Ovary (tissue), 9 donors: ENCODE data around the gene TSC2. TPM values are rescaled to one million over a fixed set of nuclear protein-coding genes. Genes with fewer than 3 reads are reported as not detected.

Experiments used
- DNase-seq, 5 donors: peaks; one replicate each; pipeline ENCODE4 v3.0.0-alpha.2; 2019 to 2020
- H3K27ac ChIP-seq, 2 donors: fragments of 200-600 bp; one replicate each; pipeline versions ENCODE4 v1.5.1 to v1.8.0; 2019 to 2022
- H3K27me3 ChIP-seq: fragments of 200-600 bp; one replicate; pipeline ENCODE4 v1.8.0; 2022
- H3K36me3 ChIP-seq: fragments of 200-600 bp; sonication (generic); one replicate; pipeline ENCODE4 v1.5.1; 2019
- H3K4me1 ChIP-seq: one replicate; pipeline ENCODE4 v1.8.1; 2013; ENCODE audit warnings: mild to moderate bottlenecking, moderate library complexity; ENCODE audit not compliant: insufficient read depth
- H3K4me3 ChIP-seq: fragments of 200-600 bp; sonication (generic); one replicate; pipeline ENCODE4 v1.5.1; 2017
- H3K9me3 ChIP-seq, 2 donors: fragments of 200-600 bp in 1 of 2; sonication (generic) in 1 of 2; one replicate each; pipeline versions ENCODE4 v1.5.1 to v1.8.1; 2013 to 2019; ENCODE audit warnings: mild to moderate bottlenecking in 1 of 2, moderate library complexity in 1 of 2
- CTCF ChIP-seq, 3 donors: fragments of 450-650 bp in 2 of 3; fragments of 200-600 bp in 1 of 3; IDR thresholded peaks; one replicate each; pipeline versions ENCODE4 v1.5.1 to v1.8.0; 2016 to 2022; ENCODE audit warnings: antibody characterized with exemption in 3 of 3, mild to moderate bottlenecking in 1 of 3
- EP300 ChIP-seq: sonication (generic); formaldehyde crosslinking; IDR thresholded peaks from one replicate; pipeline ENCODE4 v1.6.1; 2017; ENCODE audit warnings: antibody characterized with exemption
- POLR2A ChIP-seq: fragments of 450-650 bp; IDR thresholded peaks from one replicate; pipeline ENCODE4 v1.6.1; 2017; ENCODE audit warnings: antibody characterized with exemption, mild to moderate bottlenecking, moderate library complexity
- WGBS, 3 donors: extraction: QIAGEN DNeasy Blood & Tissue Kit in 1 of 3; methylation state at CpG; one replicate each; pipeline versions ENCODE4 v1.1.5 to v1.1.7; 2013 to 2017; 5-methylcytosine and 5-hydroxymethylcytosine counted together
- intact Hi-C, 4 donors: fragments of 100-400 bp; cut with DNase I; formaldehyde crosslinking; loops; one replicate each; pipeline versions ENCODE4 v1.11.0 to v1.15.1; 2022 to 2023
- polyA plus RNA-seq, 2 donors: library from polyadenylated mRNA; stranded (reverse); fragments of 200-250 nt in 1 of 2; fragments of 350-450 nt in 1 of 2; fragmentation: Illumina TruSeq in 1 of 2; extraction: RNeasy Lipid Tissue Mini Kit (QIAGEN cat#74804) in 1 of 2; gene quantifications; one replicate each; pipeline ENCODE4 v1.2.3, GENCODE V29; 2013 to 2014
- total RNA-seq, 7 donors: library from RNA; depleted of rRNA in 2 of 7; stranded (reverse); fragments of >200 nt in 2 of 7; fragmentation: NEBNext Ultra II Directional in 3 of 7; extraction: Animal tissue kit (Norgen Biotek cat#: 25700) in 3 of 7; gene quantifications; one replicate each; pipeline versions ENCODE4 v1.1.0 to v1.2.4, GENCODE V29; 2016 to 2023
- donor health status: DM: no; HTN: no; CAD: no; lungs with moderate emphysema.
- donor health status: DM: no; HTN: no; CAD: no.
- donor health status: Bipolar disorder and iron deficiency.
- donor health status: DM: yes; HTN: yes; CAD: no.
- donor health status: DM: no; HTN: no; CAD: no.
- donor health status: DM: yes; HTN: yes; CAD: no.

TSC2 gene
- total and polyA plus RNA-seq, 9 donors: 47.0 to 150 (median 96.0) TPM

- Histone ChIP-seq H3K36me3 (no peaks in the 10 kb centered on the region), H3K27ac (no peak overlapping the region)
- WGBS, 3 donors: 67 to 71% (median 69%) methylated on average over 14 to 15 of the region's 15 CpGs
These were observed 8.3 kb downstream of the TSC2 start for GRCh38 chr16:2056077-2056476.

GRCh38 chr16:2056681-2057407 is 9.1 kb downstream of the TSC2 start:
- Histone ChIP-seq H3K27me3 (no peaks in the 10 kb centered on the region), H3K4me1 (no peaks in the 10 kb centered on the region), H3K9me3 (no peaks in the 10 kb centered on the region), H3K4me3 (no peak overlapping the region), H3K27ac (no peak overlapping the region), H3K36me3 (no peaks in the 10 kb centered on the region)
- WGBS, 3 donors: 82 to 89% (median 88%) methylated on average over 18 to 19 of the region's 19 CpGs
- intact Hi-C loops: no loop called here
- TF ChIP-seq EP300 (no peak), CTCF (IDR thresholded peaks at IDR 0.05) (no peak), POLR2A (no peak)
- no peak for DNase-seq

More at GRCh38 chr16:2056077-2056476, 8.3 kb downstream of the TSC2 start:
- Histone ChIP-seq H3K9me3 (no peaks in the 10 kb centered on the region), H3K27me3 (no peaks in the 10 kb centered on the region), H3K4me1 (no peaks in the 10 kb centered on the region), H3K4me3 (no peak overlapping the region)
- TF ChIP-seq CTCF (IDR thresholded peaks at IDR 0.05): no peak
- TF ChIP-seq EP300: no peak
- TF ChIP-seq POLR2A: no peak
- intact Hi-C loops: no loop called here
- no peak for DNase-seq

GRCh38 chr16:2057438-2057837 is 9.7 kb downstream of the TSC2 start:
- Histone ChIP-seq H3K27me3 (no peaks in the 10 kb centered on the region), H3K4me1 (no peaks in the 10 kb centered on the region), H3K9me3 (no peaks in the 10 kb centered on the region), H3K4me3 (no peak overlapping the region), H3K36me3 (no peaks in the 10 kb centered on the region), H3K27ac (no peak overlapping the region)
- 82 to 90% (median 90%) methylated on average over 8 to 10 of the region's 10 CpGs for WGBS, 3 donors
- intact Hi-C loops: no loop called here
- DNase-seq: no peak
- TF ChIP-seq EP300: no peak

- no peak for DNase-seq
- intact Hi-C loops: no loop called here
- Histone ChIP-seq H3K36me3 (no peaks in the 10 kb centered on the region), H3K27ac (no peak overlapping the region), H3K4me1 (no peaks in the 10 kb centered on the region), H3K27me3 (no peaks in the 10 kb centered on the region), H3K4me3 (no peak overlapping the region), H3K9me3 (no peaks in the 10 kb centered on the region)
- 78 to 85% (median 83%) methylated on average over 13 of the region's 13 CpGs for WGBS, 3 donors
- TF ChIP-seq POLR2A: no peak
- no peak for TF ChIP-seq CTCF (IDR thresholded peaks at IDR 0.05)
- no peak for TF ChIP-seq EP300
These were observed 10.6 kb downstream of the TSC2 start for GRCh38 chr16:2058420-2058819.

GRCh38 chr16:2058872-2059271 is 11.1 kb downstream of the TSC2 start:
- Histone ChIP-seq H3K27ac (no peak overlapping the region), H3K36me3 (no peaks in the 10 kb centered on the region), H3K27me3 (no peaks in the 10 kb centered on the region), H3K4me3 (no peak overlapping the region), H3K4me1 (no peaks in the 10 kb centered on the region), H3K9me3 (no peaks in the 10 kb centered on the region)
- no peak for DNase-seq
- intact Hi-C loops: no loop called here
- 93% methylated on average over 10 of the region's 10 CpGs for WGBS, 3 donors
- TF ChIP-seq EP300: no peak
- no peak for TF ChIP-seq CTCF (IDR thresholded peaks at IDR 0.05)
- no peak for TF ChIP-seq POLR2A
